ENCODE results near the gene AMPD2.

- TF ChIP-seq, protein P1, sequence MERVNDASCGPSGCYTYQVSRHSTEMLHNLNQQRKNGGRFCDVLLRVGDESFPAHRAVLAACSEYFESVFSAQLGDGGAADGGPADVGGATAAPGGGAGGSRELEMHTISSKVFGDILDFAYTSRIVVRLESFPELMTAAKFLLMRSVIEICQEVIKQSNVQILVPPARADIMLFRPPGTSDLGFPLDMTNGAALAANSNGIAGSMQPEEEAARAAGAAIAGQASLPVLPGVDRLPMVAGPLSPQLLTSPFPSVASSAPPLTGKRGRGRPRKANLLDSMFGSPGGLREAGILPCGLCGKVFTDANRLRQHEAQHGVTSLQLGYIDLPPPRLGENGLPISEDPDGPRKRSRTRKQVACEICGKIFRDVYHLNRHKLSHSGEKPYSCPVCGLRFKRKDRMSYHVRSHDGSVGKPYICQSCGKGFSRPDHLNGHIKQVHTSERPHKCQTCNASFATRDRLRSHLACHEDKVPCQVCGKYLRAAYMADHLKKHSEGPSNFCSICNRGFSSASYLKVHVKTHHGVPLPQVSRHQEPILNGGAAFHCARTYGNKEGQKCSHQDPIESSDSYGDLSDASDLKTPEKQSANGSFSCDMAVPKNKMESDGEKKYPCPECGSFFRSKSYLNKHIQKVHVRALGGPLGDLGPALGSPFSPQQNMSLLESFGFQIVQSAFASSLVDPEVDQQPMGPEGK (CRISPR knock-in tag; IDR thresholded peaks at IDR 0.05; ENCODE audit: borderline replicate concordance): no peak
- TF ChIP-seq ISL1 (CRISPR knock-in tag; IDR thresholded peaks at IDR 0.05): no peak
- TF ChIP-seq PPARA (CRISPR knock-in tag; IDR thresholded peaks at IDR 0.05; ENCODE audit: borderline replicate concordance): no peak
- no peak for TF ChIP-seq ZNF8 (CRISPR knock-in tag; IDR thresholded peaks at IDR 0.05)
- no peak for TF ChIP-seq BACH2 (CRISPR knock-in tag; IDR thresholded peaks at IDR 0.05; ENCODE audit: borderline replicate concordance)
- TF ChIP-seq ZNF565 (CRISPR knock-in tag; conservative IDR thresholded peaks at IDR 0.05; ENCODE audit: low read depth): no peak
These were observed 11.4 kb downstream of the AMPD2 start for GRCh38 chr1:109630898-109631512.

Data from SK-N-SH treated with all-trans-retinoic acid at 6 μM for 48 hours (cell line).